DND-41 (cell line): ENCODE results near the gene ABCC9.

Experiments
- CTCF ChIP-seq: IDR thresholded peaks from 2 replicates; pipeline ENCODE4 v1.5.1; 2012; ENCODE audit warnings: borderline replicate concordance, low read length, moderate library complexity, mild to moderate bottlenecking; ENCODE audit not compliant: poor library complexity, severe bottlenecking; ENCODE audit errors: extremely low read depth
- EZH2 ChIP-seq: IDR thresholded peaks from 3 replicates; pipeline ENCODE4 v1.6.1; 2012; ENCODE audit warnings: borderline replicate concordance, low read depth, mild to moderate bottlenecking, moderate library complexity, low read length, inconsistent platforms; ENCODE audit not compliant: severe bottlenecking

GRCh38 chr12:21813751-21814150, 127.5 kb downstream of the ABCC9 start:
- TF ChIP-seq CTCF (no peak), EZH2 (no peak)
